LHCN-M2 (cell line): ENCODE results near the gene RPL3. TPM values are rescaled to one million over a fixed set of nuclear protein-coding genes. Genes with fewer than 3 reads are reported as not detected.
A peak's percentile ranks its signal among the peaks of the same experiment; 100 is the strongest.

Source experiments
- DNase-seq: peaks from one replicate; pipeline ENCODE4 v3.0.0-alpha.2; 2012; ENCODE audit warnings: low read depth
- total RNA-seq: library from RNA; depleted of rRNA; stranded (reverse); fragments of >200 nt; gene quantifications from 2 replicates; pipeline ENCODE4 v1.2.3, GENCODE V29; 2014

RPL3 gene
- total RNA-seq, 1 experiment from 2014 or later, result 1,908 TPM

GRCh38 chr22:39299829-39300178, 19.6 kb downstream of the RPL3 start:
- DNase-seq, result no peak

GRCh38 chr22:39298241-39298987, 21.0 kb downstream of the RPL3 start:
- no peak for DNase-seq

GRCh38 chr22:39297490-39298240, 21.8 kb downstream of the RPL3 start:
- DNase-seq, result no peak

- no peak for DNase-seq
These were observed 22.4 kb downstream of the RPL3 start for GRCh38 chr22:39296981-39297489.

- no peak for DNase-seq
These were observed 22.9 kb downstream of the RPL3 start for GRCh38 chr22:39296535-39296934.

GRCh38 chr22:39294571-39295468, 24.6 kb downstream of the RPL3 start:
- DNase-seq, result no peak

- DNase-seq, result no peak
These were observed 25.6 kb downstream of the RPL3 start for GRCh38 chr22:39293766-39294368.

GRCh38 chr22:39292561-39293074, 26.8 kb downstream of the RPL3 start:
- peak; percentile 95 for DNase-seq

GRCh38 chr22:39292031-39292462, 27.4 kb downstream of the RPL3 start:
- DNase-seq, result no peak

GRCh38 chr22:39291523-39291922, 27.9 kb downstream of the RPL3 start:
- DNase-seq, result no peak

- peak; percentile 76 for DNase-seq
These were observed 28.7 kb downstream of the RPL3 start for GRCh38 chr22:39290724-39291161.

- no peak for DNase-seq
These were observed 29.3 kb downstream of the RPL3 start for GRCh38 chr22:39289975-39290720.

- no peak for DNase-seq
These were observed 29.9 kb downstream of the RPL3 start for GRCh38 chr22:39289533-39289932.

GRCh38 chr22:39288135-39288898, 31.1 kb downstream of the RPL3 start:
- DNase-seq, result no peak

GRCh38 chr22:39287076-39287725, 32.2 kb downstream of the RPL3 start:
- DNase-seq, result no peak

- DNase-seq, result no peak
These were observed 34.4 kb downstream of the RPL3 start for GRCh38 chr22:39284983-39285382.

GRCh38 chr22:39284142-39284980, 35.1 kb downstream of the RPL3 start:
- no peak for DNase-seq
